ENCODE data around the gene HSD11B1.

The HSD11B1 gene

GRCh38 chr1:209662879-209663327, 41.7 kb upstream of the HSD11B1 start:
- Histone ChIP-seq H3K4me2 (ENCODE audit: low read depth, low read length) (no peak overlapping the region), H3F3A (ENCODE audit: insufficient read depth, low read length) (no peaks in the 10 kb centered on the region), H4K20me1 (ENCODE audit: insufficient read depth, low read length) (no peaks in the 10 kb centered on the region), H3K4me3 (ENCODE audit: low read length) (no peak overlapping the region), H3K4me1 (ENCODE audit: low read length) (peaks cover 9% of the 10 kb centered on the region; the same call in 1 of the 2 replicates), H3K9ac (ENCODE audit: low read length) (no peak overlapping the region), H3K9me2 (replicated peaks; ENCODE audit: insufficient read depth, low read length) (no peaks in the 10 kb centered on the region), H3K36me3 (replicated peaks; ENCODE audit: insufficient read depth, low read length) (no peaks in the 10 kb centered on the region), H3K27me3 (replicated peaks; ENCODE audit: insufficient read depth, low read length) (no peaks in the 10 kb centered on the region), H3K79me2 (ENCODE audit: low read length) (no peaks in the 10 kb centered on the region), H3K9me3 (replicated peaks; ENCODE audit: insufficient read depth, low read length) (no peaks in the 10 kb centered on the region), H2AFZ (ENCODE audit: low read length) (no peak overlapping the region), H3K27ac (ENCODE audit: low read length) (no peak overlapping the region)
- no peak for DNase-seq
- TF ChIP-seq CTCF (IDR thresholded peaks at IDR 0.05; ENCODE audit: low read length), result no peak
- TF ChIP-seq EZH2phosphoT487 (IDR thresholded peaks at IDR 0.05; ENCODE audit: low read length), result no peak
- TF ChIP-seq EZH2 (optimal IDR thresholded peaks at IDR 0.05; ENCODE audit: low read depth, low read length), result no peak

GRCh38 chr1:209667103-209667502, 37.5 kb upstream of the HSD11B1 start:
- H3K9ac ChIP-seq (ENCODE audit: low read length), result no peak overlapping the region
- TF ChIP-seq EZH2 (optimal IDR thresholded peaks at IDR 0.05; ENCODE audit: low read depth, low read length) (no peak), EZH2phosphoT487 (IDR thresholded peaks at IDR 0.05; ENCODE audit: low read length) (no peak), CTCF (IDR thresholded peaks at IDR 0.05; ENCODE audit: low read length) (no peak)
- no peaks in the 10 kb centered on the region for H3K79me2 ChIP-seq (ENCODE audit: low read length)
- no peaks in the 10 kb centered on the region for H3K36me3 ChIP-seq (replicated peaks; ENCODE audit: insufficient read depth, low read length)
- H3K9me3 ChIP-seq (replicated peaks; ENCODE audit: insufficient read depth, low read length), result no peaks in the 10 kb centered on the region
- H2AFZ ChIP-seq (ENCODE audit: low read length), result no peak overlapping the region
- no peak overlapping the region for H3K4me2 ChIP-seq (ENCODE audit: low read depth, low read length)
- no peak overlapping the region for H3K27ac ChIP-seq (ENCODE audit: low read length)
- H4K20me1 ChIP-seq (ENCODE audit: insufficient read depth, low read length), result no peaks in the 10 kb centered on the region
- no peak for DNase-seq
- H3K4me3 ChIP-seq (ENCODE audit: low read length), result no peak overlapping the region
- H3K9me2 ChIP-seq (replicated peaks; ENCODE audit: insufficient read depth, low read length), result no peaks in the 10 kb centered on the region
- no peaks in the 10 kb centered on the region for H3K27me3 ChIP-seq (replicated peaks; ENCODE audit: insufficient read depth, low read length)
- H3F3A ChIP-seq (ENCODE audit: insufficient read depth, low read length), result no peaks in the 10 kb centered on the region
- H3K4me1 ChIP-seq (ENCODE audit: low read length), result peaks cover 13% of the 10 kb centered on the region

- no peaks in the 10 kb centered on the region for H3K9me3 ChIP-seq (replicated peaks; ENCODE audit: insufficient read depth, low read length)
- H4K20me1 ChIP-seq (ENCODE audit: insufficient read depth, low read length), result no peaks in the 10 kb centered on the region
- DNase-seq, result no peak
- H3K27me3 ChIP-seq (replicated peaks; ENCODE audit: insufficient read depth, low read length), result no peaks in the 10 kb centered on the region
- peaks cover 3% of the 10 kb centered on the region; the same call in 1 of the 2 replicates for H3F3A ChIP-seq (ENCODE audit: insufficient read depth, low read length)
- no peak overlapping the region for H3K27ac ChIP-seq (ENCODE audit: low read length)
- no peak overlapping the region for H3K4me3 ChIP-seq (ENCODE audit: low read length)
- H3K79me2 ChIP-seq (ENCODE audit: low read length), result no peaks in the 10 kb centered on the region
- no peaks in the 10 kb centered on the region for H3K36me3 ChIP-seq (replicated peaks; ENCODE audit: insufficient read depth, low read length)
- peaks cover 18% of the 10 kb centered on the region for H3K4me1 ChIP-seq (ENCODE audit: low read length)
- H2AFZ ChIP-seq (ENCODE audit: low read length), result no peak overlapping the region
- no peaks in the 10 kb centered on the region for H3K9me2 ChIP-seq (replicated peaks; ENCODE audit: insufficient read depth, low read length)
- no peak for TF ChIP-seq EZH2phosphoT487 (IDR thresholded peaks at IDR 0.05; ENCODE audit: low read length)
- no peak for TF ChIP-seq CTCF (IDR thresholded peaks at IDR 0.05; ENCODE audit: low read length)
- no peak for TF ChIP-seq EZH2 (optimal IDR thresholded peaks at IDR 0.05; ENCODE audit: low read depth, low read length)
- no peak overlapping the region for H3K9ac ChIP-seq (ENCODE audit: low read length)
- H3K4me2 ChIP-seq (ENCODE audit: low read depth, low read length), result no peak overlapping the region
These were observed 36.9 kb upstream of the HSD11B1 start for GRCh38 chr1:209667708-209668107.
